NCI-H2227 treated with DMSO at 0.1 percent for 48 hours (cell line): ENCODE results near the gene KRT86.
"Not testable (repeated sequence)": the region's sequence is repeated elsewhere in the genome, so short reads cannot be mapped to it uniquely, and the experiment has no call there.

Experiments
- DNase-seq: peaks from one replicate; lab custom pipeline; 2025; lab: John Stamatoyannopoulos, UW

KRT86 gene

GRCh38 chr12:52291267-52291935 is 17.0 kb downstream of the KRT86 start, which contains the start of gene KRT81:
Gene KRT81 (minus strand): TSS chr12:52291534. CDS start chr12:52291465, 69 bp downstream.
- no peak for DNase-seq

GRCh38 chr12:52293926-52294325 is 19.5 kb downstream of the KRT86 start:
- no peak for DNase-seq

- DNase-seq: no peak
These were observed 20.4 kb downstream of the KRT86 start for GRCh38 chr12:52294803-52295202.

- no peak for DNase-seq
These were observed 21.2 kb downstream of the KRT86 start for GRCh38 chr12:52295663-52296062.

GRCh38 chr12:52296572-52297215 is 22.2 kb downstream of the KRT86 start:
- no peak for DNase-seq

- no peak for DNase-seq
These were observed 24.3 kb downstream of the KRT86 start for GRCh38 chr12:52298677-52299190.

- no peak for DNase-seq
These were observed 26.6 kb downstream of the KRT86 start for GRCh38 chr12:52300796-52301691.

GRCh38 chr12:52301721-52302120 is 27.3 kb downstream of the KRT86 start:
- DNase-seq: not testable (repeated sequence)

GRCh38 chr12:52302242-52302914 is 27.9 kb downstream of the KRT86 start:
- DNase-seq: not testable (repeated sequence)

GRCh38 chr12:52304941-52305411 is 30.5 kb downstream of the KRT86 start:
- not testable (repeated sequence) for DNase-seq

- no peak for DNase-seq
These were observed 31.7 kb downstream of the KRT86 start for GRCh38 chr12:52305921-52306705.

GRCh38 chr12:52306731-52307130 is 32.3 kb downstream of the KRT86 start:
- DNase-seq: no peak

GRCh38 chr12:52307836-52308805 is 33.7 kb downstream of the KRT86 start:
- DNase-seq: peak; percentile 27

GRCh38 chr12:52308806-52309425 is 34.5 kb downstream of the KRT86 start:
- no peak for DNase-seq

GRCh38 chr12:52310622-52311284 is 36.3 kb downstream of the KRT86 start:
- no peak for DNase-seq

GRCh38 chr12:52311285-52311648 is 36.8 kb downstream of the KRT86 start:
- DNase-seq: no peak

- DNase-seq: no peak
These were observed 37.6 kb downstream of the KRT86 start for GRCh38 chr12:52312086-52312485.

- DNase-seq: no peak
These were observed 39.0 kb downstream of the KRT86 start for GRCh38 chr12:52313461-52313860.

GRCh38 chr12:52313926-52314325 is 39.5 kb downstream of the KRT86 start:
- no peak for DNase-seq
